OCI-LY3 (cell line): ENCODE data around the gene PLPPR1.

Experiments used
- H2AFZ ChIP-seq: fragments of 200-600, 300-600 bp; shearing (Covaris generic); 2 replicates; pipeline ENCODE4 v1.6.0; 2014; ENCODE audit warnings: antibody characterized with exemption, low read depth, low read length
- H3K27ac ChIP-seq: fragments of 200-600, 300-600 bp; sonication (generic); 2 replicates; pipeline ENCODE4 v1.5.1; 2014; ENCODE audit warnings: mild to moderate bottlenecking, low read length, moderate library complexity, mixed read lengths
- H3K27me3 ChIP-seq: fragments of 200-600, 300-600 bp; sonication (generic); 2 replicates; pipeline ENCODE4 v1.6.1; 2014; ENCODE audit warnings: low read depth, low read length, mixed read lengths
- H3K36me3 ChIP-seq: fragments of 200-600, 300-600 bp; sonication (generic); replicated peaks from 2 replicates; pipeline ENCODE3; 2014; ENCODE audit warnings: low read depth, low read length, mixed read lengths
- H3K4me1 ChIP-seq: fragments of 300-600, 200-600 bp; sonication (generic); 2 replicates; pipeline ENCODE4 v1.6.1; 2014; ENCODE audit warnings: low read length, mixed read lengths
- H3K4me2 ChIP-seq: fragments of 200-600, 300-600 bp; sonication (generic); 2 replicates; pipeline ENCODE4 v1.6.1; 2014; ENCODE audit warnings: low read length, mixed read lengths
- H3K4me3 ChIP-seq: fragments of 300-600, 200-600 bp; sonication (generic); 2 replicates; pipeline ENCODE4 v1.5.1; 2014; ENCODE audit warnings: antibody characterized with exemption, mild to moderate bottlenecking, low read length, moderate library complexity
- H3K79me2 ChIP-seq: fragments of 300-600, 200-600 bp; shearing (Covaris generic); 2 replicates; pipeline ENCODE4 v1.6.1; 2014; ENCODE audit warnings: mild to moderate bottlenecking, low read length, mixed read lengths
- H3K9ac ChIP-seq: fragments of 300-600, 200-600 bp; shearing (Covaris generic); 2 replicates; pipeline ENCODE4 v1.6.0; 2014; ENCODE audit warnings: mild to moderate bottlenecking, low read length, moderate library complexity
- H3K9me3 ChIP-seq: fragments of 200-600, 300-600 bp; shearing (Covaris generic); 2 replicates; pipeline ENCODE4 v1.6.1; 2014; ENCODE audit warnings: low read length, mixed read lengths; ENCODE audit not compliant: insufficient read depth
- H4K20me1 ChIP-seq: fragments of 200-600, 300-600 bp; sonication (generic); 2 replicates; pipeline ENCODE4 v1.6.1; 2016; ENCODE audit warnings: low read length, mixed read lengths; ENCODE audit not compliant: insufficient read depth
- EZH2phosphoT487 ChIP-seq: fragments of 200-600 bp; shearing (Covaris generic); IDR thresholded peaks from 2 replicates; pipeline ENCODE4 v1.6.1; 2018; ENCODE audit warnings: antibody characterized with exemption, mixed run types, low read depth
- TF ChIP-seq, protein P1 (sequence below): fragments of 200-600, 300-600 bp; sonication (generic); IDR thresholded peaks from 2 replicates; pipeline ENCODE4 v1.5.1; 2014; ENCODE audit warnings: antibody characterized with exemption, low read length, low read depth

PLPPR1 gene

DNA sequence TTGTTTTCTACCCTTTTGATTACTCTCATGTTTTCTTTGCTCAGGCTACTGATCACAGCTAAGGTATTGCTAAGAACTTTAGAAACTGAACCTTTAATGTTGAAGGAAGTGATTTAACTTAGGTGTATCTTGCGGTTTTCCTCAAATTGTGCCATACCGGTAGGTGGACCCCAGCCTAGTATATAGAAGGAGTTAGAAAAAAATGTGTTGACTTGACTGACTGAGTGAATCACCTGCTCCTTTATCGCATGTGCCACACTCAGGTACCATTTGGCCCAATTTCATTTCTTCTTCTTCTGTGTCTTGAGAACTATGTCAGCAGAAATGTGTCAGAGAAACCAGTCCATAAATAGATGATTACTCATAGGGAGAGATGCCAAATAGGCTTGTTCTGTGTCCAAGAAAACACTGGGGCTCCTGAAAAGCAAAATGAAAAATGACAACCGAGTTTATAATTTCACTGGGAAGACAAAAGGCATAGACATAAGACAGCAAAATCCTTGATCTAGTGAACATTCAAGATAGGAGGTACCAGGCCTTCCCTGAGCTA, 19.4 kb downstream of the PLPPR1 start:
- no peaks in the 10 kb centered on the region for H3K27me3 ChIP-seq

GRCh38 chr9:101050650-101051049, 22.1 kb downstream of the PLPPR1 start:
- Histone ChIP-seq H3K9me3 (no peaks in the 10 kb centered on the region), H3K27me3 (no peaks in the 10 kb centered on the region), H3K9ac (no peak overlapping the region), H4K20me1 (no peaks in the 10 kb centered on the region), H2AFZ (no peak overlapping the region), H3K4me1 (no peaks in the 10 kb centered on the region), H3K36me3 (no peaks in the 10 kb centered on the region), H3K4me2 (no peak overlapping the region), H3K4me3 (no peak overlapping the region), H3K79me2 (no peaks in the 10 kb centered on the region), H3K27ac (no peak overlapping the region)
- no peak for TF ChIP-seq EZH2phosphoT487
- TF ChIP-seq, protein P1, sequence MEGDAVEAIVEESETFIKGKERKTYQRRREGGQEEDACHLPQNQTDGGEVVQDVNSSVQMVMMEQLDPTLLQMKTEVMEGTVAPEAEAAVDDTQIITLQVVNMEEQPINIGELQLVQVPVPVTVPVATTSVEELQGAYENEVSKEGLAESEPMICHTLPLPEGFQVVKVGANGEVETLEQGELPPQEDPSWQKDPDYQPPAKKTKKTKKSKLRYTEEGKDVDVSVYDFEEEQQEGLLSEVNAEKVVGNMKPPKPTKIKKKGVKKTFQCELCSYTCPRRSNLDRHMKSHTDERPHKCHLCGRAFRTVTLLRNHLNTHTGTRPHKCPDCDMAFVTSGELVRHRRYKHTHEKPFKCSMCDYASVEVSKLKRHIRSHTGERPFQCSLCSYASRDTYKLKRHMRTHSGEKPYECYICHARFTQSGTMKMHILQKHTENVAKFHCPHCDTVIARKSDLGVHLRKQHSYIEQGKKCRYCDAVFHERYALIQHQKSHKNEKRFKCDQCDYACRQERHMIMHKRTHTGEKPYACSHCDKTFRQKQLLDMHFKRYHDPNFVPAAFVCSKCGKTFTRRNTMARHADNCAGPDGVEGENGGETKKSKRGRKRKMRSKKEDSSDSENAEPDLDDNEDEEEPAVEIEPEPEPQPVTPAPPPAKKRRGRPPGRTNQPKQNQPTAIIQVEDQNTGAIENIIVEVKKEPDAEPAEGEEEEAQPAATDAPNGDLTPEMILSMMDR = no peak

More for the DNA sequence above, 19.4 kb downstream of the PLPPR1 start:
- Histone ChIP-seq H3K9ac (no peak overlapping the region), H3K36me3 (no peaks in the 10 kb centered on the region), H3K9me3 (no peaks in the 10 kb centered on the region), H3K79me2 (no peaks in the 10 kb centered on the region), H4K20me1 (no peaks in the 10 kb centered on the region), H2AFZ (no peak overlapping the region), H3K4me2 (no peak overlapping the region), H3K4me3 (no peak overlapping the region), H3K4me1 (no peaks in the 10 kb centered on the region), H3K27ac (no peak overlapping the region)
- no peak for TF ChIP-seq EZH2phosphoT487
- TF ChIP-seq, protein P1 = no peak

DNA sequence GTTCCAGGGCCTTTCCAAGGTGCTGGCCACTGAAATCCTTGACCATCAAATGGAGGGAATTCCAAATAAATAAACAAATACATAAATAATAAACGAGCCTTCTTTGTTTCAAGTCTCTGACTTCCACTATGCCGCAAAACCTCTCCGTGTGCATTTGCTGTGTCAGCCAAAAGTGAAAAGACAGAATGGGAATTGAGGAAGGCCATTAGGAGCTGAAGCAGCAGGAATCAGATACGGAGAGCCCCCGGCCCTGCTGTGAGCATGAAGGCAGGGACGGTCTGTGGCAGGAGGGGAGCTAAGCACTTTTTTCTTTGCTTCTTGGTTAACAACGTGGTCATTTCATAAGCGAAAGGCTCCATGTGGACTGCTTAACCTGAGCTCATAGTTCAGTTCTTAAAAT, 26.1 kb downstream of the PLPPR1 start:
- Histone ChIP-seq H2AFZ (no peak overlapping the region), H4K20me1 (no peaks in the 10 kb centered on the region), H3K9me3 (no peaks in the 10 kb centered on the region), H3K36me3 (no peaks in the 10 kb centered on the region), H3K4me1 (no peaks in the 10 kb centered on the region), H3K27ac (no peak overlapping the region), H3K9ac (no peak overlapping the region), H3K27me3 (peaks cover 3% of the 10 kb centered on the region; the same call in 1 of the 2 replicates), H3K79me2 (no peaks in the 10 kb centered on the region), H3K4me3 (no peak overlapping the region), H3K4me2 (no peak overlapping the region)
- TF ChIP-seq, protein P1 = no peak
- no peak for TF ChIP-seq EZH2phosphoT487

DNA sequence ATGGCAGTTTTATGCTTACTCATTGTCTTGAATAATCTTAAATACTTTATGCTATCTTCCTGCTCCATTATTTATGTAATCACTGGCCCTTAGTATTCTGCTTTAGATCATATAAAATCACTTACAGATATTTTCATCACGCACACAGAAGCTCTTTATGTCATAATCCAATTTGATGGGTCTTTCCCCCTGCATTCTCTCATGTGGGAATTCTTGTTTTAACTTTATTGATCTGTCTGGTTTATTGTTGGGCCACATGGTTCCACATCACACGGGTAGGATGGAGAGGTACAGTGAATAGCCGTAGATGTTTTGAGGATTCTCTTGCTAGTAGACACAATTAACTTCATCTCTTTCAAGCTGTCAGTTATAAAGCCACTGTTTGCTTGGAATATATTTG, 27.0 kb downstream of the PLPPR1 start:
- Histone ChIP-seq H3K4me1 (no peaks in the 10 kb centered on the region), H3K27me3 (peaks cover 3% of the 10 kb centered on the region; the same call in 1 of the 2 replicates), H3K4me3 (no peak overlapping the region), H3K79me2 (no peaks in the 10 kb centered on the region), H3K36me3 (no peaks in the 10 kb centered on the region), H3K9ac (no peak overlapping the region), H4K20me1 (no peaks in the 10 kb centered on the region), H2AFZ (no peak overlapping the region), H3K9me3 (no peaks in the 10 kb centered on the region), H3K27ac (no peak overlapping the region), H3K4me2 (no peak overlapping the region)
- TF ChIP-seq, protein P1 = no peak
- no peak for TF ChIP-seq EZH2phosphoT487
